HG02852 (cell line): ENCODE data around the gene ZNF343.

Experiments used
- ATAC-seq: cut with Tn5 transposase; IDR thresholded peaks from one replicate; pipeline ENCODE4 v1.9.1; 2021; ENCODE audit warnings: mild to moderate bottlenecking, moderate library complexity; ENCODE audit not compliant: unreplicated experiment

Gene ZNF343

DNA sequence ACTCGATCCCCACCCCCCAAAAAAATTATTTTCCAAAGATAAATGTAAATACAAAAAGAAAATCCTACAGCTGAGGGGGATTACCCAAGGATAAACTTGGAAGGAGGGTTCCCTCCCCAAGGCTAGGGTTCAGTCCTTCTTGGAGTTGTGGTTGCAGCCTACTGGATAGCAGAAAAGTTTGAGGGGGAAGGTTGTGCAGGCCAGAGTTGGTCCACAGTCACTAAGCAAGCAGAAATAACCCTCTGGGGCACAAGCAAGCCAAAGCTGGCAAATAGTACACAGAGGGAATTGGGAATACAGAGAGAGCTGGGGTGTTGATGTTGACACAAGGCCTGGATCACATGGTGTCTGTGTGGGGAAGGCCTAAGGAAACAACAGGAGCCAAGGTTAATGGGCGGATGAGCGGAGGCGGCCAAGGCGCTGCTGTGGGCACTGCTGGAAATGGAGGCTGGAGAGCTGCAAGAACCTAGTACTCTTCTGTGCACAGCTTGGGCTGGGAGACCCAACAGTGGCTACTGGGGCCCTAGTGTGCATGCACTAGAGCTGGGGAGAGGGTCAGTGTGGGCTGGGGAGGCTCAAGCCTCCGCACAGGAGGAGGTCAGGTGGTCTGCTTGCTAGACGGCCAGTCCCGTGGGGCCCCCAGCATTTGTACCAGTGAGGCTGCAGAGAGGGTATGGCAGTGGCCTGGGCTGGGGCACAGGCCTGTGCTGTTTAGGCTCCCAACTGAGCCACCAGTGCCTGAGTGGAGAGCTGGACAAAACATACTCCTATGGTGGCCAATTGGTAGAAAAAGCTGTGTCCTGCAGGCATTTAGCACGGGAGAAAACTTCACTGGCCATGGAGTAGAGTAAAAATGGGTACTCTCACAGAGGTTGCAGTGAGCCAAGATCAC is 32.6 kb downstream of the ZNF343 start:
- no peak for ATAC-seq

DNA sequence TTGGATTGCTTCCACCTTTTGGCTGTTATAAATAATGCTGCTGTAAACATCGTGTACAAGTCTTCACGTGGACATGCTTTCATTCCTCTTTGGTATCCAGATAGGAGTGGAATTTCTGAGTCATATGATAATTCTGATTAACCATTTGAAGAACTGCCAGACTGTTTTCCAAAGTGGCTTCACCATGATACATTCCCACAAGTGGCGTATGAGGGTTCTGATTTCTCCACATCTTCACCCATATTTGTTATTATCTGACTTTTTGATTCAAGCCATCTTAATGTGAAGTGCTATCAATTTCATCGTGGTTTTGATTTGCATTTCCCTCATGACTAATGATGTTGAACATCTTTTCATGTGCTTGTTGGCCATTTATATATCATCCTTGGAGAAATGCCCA is 35.2 kb downstream of the ZNF343 start:
- no peak for ATAC-seq

GRCh38 chr20:2470423-2471193 is 38.1 kb downstream of the ZNF343 start, which contains the start of gene SNRPB:
Gene SNRPB (minus strand): TSS chr20:2470789. CDS start chr20:2470690, 99 bp downstream.
- ATAC-seq: peak; percentile 96

DNA sequence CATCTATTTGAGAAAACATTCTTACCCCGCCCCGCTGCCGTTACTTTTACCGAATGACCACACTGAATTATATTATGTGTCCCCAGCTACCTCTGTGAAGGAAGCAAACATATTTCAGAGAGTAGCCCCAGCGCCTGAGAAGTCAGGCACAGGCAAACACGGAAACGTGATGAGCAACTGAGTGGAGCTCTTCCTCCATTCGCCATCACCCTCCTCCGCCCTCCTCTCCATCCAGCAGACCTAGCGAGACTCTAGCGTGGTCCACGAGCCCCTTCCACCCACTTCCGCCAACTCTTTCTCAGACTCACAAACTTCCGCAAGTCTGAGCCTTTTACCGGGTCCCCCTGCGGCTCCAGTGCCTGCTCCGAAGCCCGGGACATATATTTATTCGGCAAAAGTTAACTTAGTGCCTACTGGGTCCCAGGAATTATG is 38.7 kb downstream of the ZNF343 start:
- no peak for ATAC-seq

GRCh38 chr20:2468581-2469407 is 39.9 kb downstream of the ZNF343 start:
- ATAC-seq: no peak

- ATAC-seq: no peak
Measured at GRCh38 chr20:2467412-2467811, 41.3 kb downstream of the ZNF343 start.

GRCh38 chr20:2465100-2465499 is 43.6 kb downstream of the ZNF343 start:
- ATAC-seq: no peak

DNA sequence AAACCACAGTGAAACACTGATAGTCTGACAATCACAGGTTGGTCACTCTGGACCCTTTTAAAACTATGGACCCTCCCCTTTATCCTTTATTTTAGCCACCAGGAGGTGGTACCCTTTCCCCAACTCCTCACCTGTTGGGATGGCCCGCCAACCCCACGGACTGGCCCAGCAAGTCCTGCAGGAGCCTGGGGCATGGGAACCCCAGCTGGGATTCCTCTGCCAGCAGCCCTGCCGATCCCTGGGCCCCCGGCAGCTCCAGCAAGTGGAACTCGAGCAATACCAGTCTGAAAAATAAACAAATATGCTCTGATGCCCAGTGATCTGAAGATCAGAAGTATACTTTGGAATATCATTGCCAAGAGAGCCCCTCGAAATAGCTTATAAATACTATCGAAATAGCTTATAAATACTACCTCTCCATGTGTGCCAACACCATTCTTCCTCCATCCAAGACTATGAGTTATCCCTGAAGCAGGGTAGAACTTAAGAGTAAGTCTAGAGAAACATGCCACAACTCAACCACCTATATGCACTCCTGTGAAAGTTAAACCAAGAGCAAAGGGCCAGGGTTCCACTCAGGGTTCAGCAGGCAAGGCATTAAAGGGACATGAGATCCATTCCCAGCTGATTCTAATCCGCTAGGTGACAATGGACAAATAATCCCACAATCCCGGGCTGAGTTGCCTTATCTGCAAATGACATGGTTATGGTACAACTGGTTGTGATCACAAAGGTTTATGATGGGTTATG is 44.9 kb downstream of the ZNF343 start:
- no peak for ATAC-seq

DNA sequence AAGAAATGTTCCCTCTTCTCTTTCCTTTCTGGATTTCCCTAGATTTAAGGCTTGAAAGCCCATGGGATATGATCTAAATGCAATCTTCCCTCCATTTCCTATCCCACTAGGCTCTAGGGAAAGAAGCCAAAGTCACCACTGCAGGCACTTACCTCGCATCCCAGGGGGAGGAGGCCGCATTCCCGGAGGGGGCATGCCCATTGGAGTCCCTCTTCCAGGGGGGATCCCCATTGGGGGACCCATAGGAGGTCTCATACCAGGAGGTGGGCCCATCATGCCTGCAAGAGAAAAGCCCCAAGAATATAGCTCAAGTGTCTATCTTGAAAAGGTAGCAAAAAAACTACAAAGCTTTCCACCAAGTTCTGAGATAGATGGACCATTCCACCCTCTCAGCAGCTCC is 46.2 kb downstream of the ZNF343 start:
- no peak for ATAC-seq

DNA sequence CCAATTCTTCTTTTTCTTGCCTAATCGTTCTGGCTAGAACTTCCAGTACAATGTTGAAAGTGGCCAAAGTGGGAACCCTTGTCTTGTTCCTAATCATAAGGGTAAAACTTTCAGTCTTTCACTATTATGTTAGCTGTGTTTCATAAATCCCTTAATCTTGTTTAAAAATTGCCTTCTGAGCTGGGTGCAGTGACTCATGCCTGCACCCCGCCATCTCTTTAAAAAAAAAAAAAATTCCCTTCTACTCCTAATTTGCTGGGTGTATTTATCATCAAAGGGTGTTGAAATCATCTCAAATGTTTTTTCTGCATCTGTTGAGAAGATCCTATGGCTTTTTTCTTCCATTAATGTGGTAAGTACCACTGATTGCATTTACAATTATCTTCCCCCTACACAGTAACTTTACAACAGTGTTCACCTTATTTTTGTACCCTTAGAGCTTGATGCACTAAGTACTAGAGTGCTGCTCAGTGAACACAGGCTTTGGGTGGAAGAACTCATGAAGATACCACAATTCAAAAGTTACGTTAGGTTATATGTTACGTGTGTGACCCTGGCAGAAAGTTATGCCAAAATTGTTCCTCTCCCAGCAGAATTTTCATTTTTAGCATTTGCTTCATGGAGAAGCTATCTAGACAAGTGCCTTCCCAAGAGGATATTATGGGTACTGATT is 47.8 kb downstream of the ZNF343 start:
- ATAC-seq: no peak

DNA sequence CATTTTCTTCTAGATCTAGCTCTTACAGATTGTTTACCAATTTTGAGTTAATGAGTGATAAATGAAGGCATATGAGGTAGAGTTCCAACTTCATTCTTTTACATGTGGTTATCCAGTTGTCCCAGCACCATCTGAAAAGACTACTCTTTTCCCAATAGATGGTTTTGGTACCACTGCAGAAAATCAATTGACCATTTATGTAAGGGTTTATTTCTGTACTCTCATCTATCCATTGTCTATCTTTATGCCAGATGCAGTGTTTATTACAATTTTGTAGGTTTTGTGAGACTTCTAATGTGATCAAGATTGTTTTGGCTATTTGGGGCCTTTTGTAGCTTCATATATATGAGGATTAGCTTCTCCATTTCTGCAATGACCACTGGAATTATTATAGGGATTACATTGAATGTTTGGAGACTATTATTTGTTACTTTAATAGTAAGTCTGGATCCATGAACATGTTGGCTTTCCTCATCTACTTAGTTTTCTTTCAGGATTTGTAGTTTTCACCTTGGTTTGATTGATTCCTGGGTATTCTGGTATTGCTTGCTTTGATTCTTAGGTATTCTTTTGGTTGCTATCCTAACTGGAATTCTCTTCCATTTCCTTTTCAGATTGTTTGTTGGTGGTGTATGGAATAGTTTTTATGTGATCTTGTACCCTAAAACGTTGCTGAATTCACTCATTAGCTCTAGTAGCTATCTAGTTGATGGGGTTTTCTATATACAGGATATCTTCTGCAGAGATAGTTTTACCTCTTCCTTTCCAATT is 48.5 kb downstream of the ZNF343 start:
- ATAC-seq: no peak

GRCh38 chr20:2458919-2459499 is 49.7 kb downstream of the ZNF343 start:
- ATAC-seq: no peak

DNA sequence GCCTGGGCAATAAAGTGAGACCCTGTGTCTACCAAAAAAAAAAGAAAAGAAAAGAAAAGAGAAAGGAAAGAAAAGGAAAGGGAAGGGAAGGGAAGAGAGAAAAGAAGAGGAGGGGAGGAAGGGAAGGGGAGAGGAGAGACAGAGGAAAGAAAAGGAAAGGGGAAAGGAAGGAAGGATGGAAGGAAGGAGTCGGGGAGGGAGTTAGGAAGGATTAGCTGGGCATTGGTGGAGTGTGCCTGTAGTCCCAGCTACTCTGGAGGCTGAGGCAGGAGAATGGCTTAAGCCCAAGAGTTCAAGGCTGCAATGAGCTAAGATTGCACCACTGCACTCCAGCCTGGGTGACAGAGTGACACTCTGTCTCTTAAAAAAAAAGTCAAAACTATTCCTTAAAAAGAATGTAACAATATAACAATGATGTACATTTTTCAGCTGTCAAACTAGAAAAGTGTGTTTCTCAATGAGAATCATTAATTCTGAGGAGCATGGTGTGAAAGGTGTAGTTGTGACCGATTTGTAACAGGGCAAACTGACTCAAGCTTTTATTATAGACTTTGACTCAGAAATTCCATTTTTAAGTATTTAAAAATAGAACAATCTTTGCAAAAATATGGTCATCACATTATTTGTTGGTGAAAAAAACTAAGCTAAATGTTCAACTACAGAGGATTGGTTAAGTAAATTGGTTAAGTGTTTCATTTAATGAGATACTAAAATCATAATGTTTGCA is 52.8 kb downstream of the ZNF343 start:
- no peak for ATAC-seq

DNA sequence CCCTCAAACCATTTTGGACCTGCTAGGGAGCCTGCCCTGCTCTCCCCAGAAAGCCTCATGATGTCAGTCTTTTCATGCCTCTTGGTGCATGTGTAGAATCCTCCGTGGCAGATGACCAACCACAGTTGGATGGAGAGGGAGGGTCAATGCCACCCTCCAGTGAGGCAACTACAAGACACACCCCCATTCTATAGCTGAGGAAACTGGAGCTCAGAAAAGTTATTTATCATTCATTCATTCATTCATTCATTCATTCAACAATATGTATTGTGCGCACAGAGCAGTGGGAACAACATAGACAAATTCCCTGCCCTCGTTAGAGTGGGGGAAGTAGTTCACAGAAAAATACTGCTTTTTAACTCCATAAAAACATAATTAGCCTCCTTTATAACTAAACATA is 54.9 kb downstream of the ZNF343 start:
- no peak for ATAC-seq

GRCh38 chr20:2451939-2452732 is 56.6 kb downstream of the ZNF343 start:
- ATAC-seq: no peak

- ATAC-seq: no peak
Measured at GRCh38 chr20:2451422-2451821, 57.3 kb downstream of the ZNF343 start.

GRCh38 chr20:2449386-2449785 is 59.3 kb downstream of the ZNF343 start:
- no peak for ATAC-seq
